BLaER1 treated with 17β-estradiol and CSF1 and Interleukin-3, amounts not matched to agents 10 nM and 100 nM (cell line): ENCODE results near the gene MAN1C1.
"Not testable (repeated sequence)": the region's sequence is repeated elsewhere in the genome, so short reads cannot be mapped to it uniquely, and the experiment has no call there.

Experiments used
- H3K27ac ChIP-seq, 11 experiments: shearing (Covaris generic); formaldehyde crosslinking; 2 replicates each; pipeline ENCODE4 v1.8.1; 2022
- H3K27me3 ChIP-seq, 11 experiments: shearing (Covaris generic); formaldehyde crosslinking; 2 replicates each; pipeline ENCODE4 v1.8.1; 2022
- H3K36me3 ChIP-seq, 11 experiments: shearing (Covaris generic); formaldehyde crosslinking; 2 replicates each; pipeline ENCODE4 v1.8.1; 2022
- H3K4me1 ChIP-seq, 10 experiments: shearing (Covaris generic); formaldehyde crosslinking; 2 replicates each; pipeline ENCODE4 v1.8.1; 2022
- H3K4me2 ChIP-seq, 11 experiments: shearing (Covaris generic); formaldehyde crosslinking; 2 replicates each; pipeline ENCODE4 v1.8.1; 2022
- H3K4me3 ChIP-seq, 10 experiments: shearing (Covaris generic); formaldehyde crosslinking; 2 replicates each; pipeline ENCODE4 v1.8.1; 2022
- H3K9ac ChIP-seq, 11 experiments: shearing (Covaris generic); formaldehyde crosslinking; 2 replicates each; pipeline ENCODE4 v1.8.1; 2022
- H3K9me3 ChIP-seq, 11 experiments: shearing (Covaris generic); formaldehyde crosslinking; replicated peaks in 1 of 11; 2 replicates each; pipeline ENCODE4 v1.8.1; 2022
- H4K20me1 ChIP-seq, 11 experiments: shearing (Covaris generic); formaldehyde crosslinking; 2 replicates each; pipeline ENCODE4 v1.8.1; 2022
- Cebpa-rat ChIP-seq, 11 experiments: shearing (Covaris generic); IDR thresholded peaks; 2 replicates each; pipeline ENCODE4 v1.8.1; 2022

MAN1C1 gene

GRCh38 chr1:25657883-25658760, 41.5 kb downstream of the MAN1C1 start:
- Histone ChIP-seq H3K36me3 (no peaks in the 10 kb centered on the region), H3K9me3 (no peaks in the 10 kb centered on the region), H3K4me2 (peak overlapping the region; percentile 31 to 95 (median 84))

DNA sequence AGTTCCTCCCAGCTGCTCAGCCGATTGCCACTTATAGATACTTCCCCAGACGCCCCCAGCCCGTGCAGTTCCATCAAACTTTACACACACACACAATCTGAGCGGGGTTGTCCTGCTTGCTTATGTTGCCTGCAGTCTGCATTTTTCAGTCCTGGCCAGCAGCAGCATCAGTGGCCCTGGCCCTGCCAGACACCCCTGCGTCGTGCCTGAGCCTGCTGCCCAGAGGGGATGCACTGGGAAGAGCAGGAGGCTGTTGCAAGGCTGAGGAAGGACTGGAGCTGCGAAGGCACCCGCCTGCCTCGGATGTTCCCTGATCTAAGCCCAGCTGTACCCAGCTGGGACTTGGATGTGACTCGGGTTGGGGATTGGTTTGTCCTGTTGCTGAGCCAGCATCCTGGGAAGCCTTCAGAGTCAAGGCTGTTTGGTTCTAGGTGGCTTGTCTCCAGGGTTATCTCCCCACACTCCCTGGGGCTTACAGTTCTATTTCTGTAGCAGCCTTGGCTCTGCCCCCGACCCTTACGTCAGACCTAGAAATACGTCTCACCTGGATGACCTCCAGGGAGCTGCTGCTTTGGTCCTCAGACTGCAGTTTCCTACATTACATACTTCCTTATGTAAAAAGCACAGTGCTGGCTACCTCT, 42.3 kb downstream of the MAN1C1 start:
- Histone ChIP-seq H3K4me3 (no peak overlapping the region), H4K20me1 (peaks cover 0 to 33% (median 0%) of the 10 kb centered on the region in 11 experiments; a peak in 8 of 22 replicates), H3K27ac (peak overlapping the region in 3 of 11 experiments; percentile 67 to 76 (median 74); a peak in 2 of 22 replicates), H3K9me3 (no peaks in the 10 kb centered on the region), H3K27me3 (peaks cover 0 to 22% (median 4%) of the 10 kb centered on the region in 11 experiments; a peak in 10 of 22 replicates), H3K4me1 (peaks cover 25 to 92% (median 70%) of the 10 kb centered on the region in 10 experiments), H3K36me3 (no peaks in the 10 kb centered on the region), H3K4me2 (peak overlapping the region; percentile 31 to 95 (median 84); a peak in 19 of 22 replicates), H3K9ac (peak overlapping the region in 3 of 11 experiments; percentile 24 to 58 (median 54); a peak in 3 of 22 replicates)
- TF ChIP-seq Cebpa-rat (IDR thresholded peaks at IDR 0.05): no peak

More at GRCh38 chr1:25657883-25658760, 41.5 kb downstream of the MAN1C1 start:
- peaks cover 31 to 92% (median 70%) of the 10 kb centered on the region in 10 experiments for H3K4me1 ChIP-seq
- peak overlapping the region in 5 of 11 experiments; percentile 22 to 76 (median 67); a peak in 10 of 22 replicates for H3K27ac ChIP-seq
- peak overlapping the region in 4 of 11 experiments; percentile 16 to 58 (median 39); a peak in 5 of 22 replicates for H3K9ac ChIP-seq
- peaks cover 0 to 41% (median 0%) of the 10 kb centered on the region in 11 experiments; a peak in 8 of 22 replicates for H4K20me1 ChIP-seq
- H3K4me3 ChIP-seq: peak overlapping the region in 3 of 10 experiments; percentile 4 to 14 (median 5); a peak in 2 of 20 replicates
- peaks cover 0 to 29% (median 4%) of the 10 kb centered on the region in 11 experiments; a peak in 10 of 22 replicates for H3K27me3 ChIP-seq
- TF ChIP-seq Cebpa-rat (IDR thresholded peaks at IDR 0.05): no peak

DNA sequence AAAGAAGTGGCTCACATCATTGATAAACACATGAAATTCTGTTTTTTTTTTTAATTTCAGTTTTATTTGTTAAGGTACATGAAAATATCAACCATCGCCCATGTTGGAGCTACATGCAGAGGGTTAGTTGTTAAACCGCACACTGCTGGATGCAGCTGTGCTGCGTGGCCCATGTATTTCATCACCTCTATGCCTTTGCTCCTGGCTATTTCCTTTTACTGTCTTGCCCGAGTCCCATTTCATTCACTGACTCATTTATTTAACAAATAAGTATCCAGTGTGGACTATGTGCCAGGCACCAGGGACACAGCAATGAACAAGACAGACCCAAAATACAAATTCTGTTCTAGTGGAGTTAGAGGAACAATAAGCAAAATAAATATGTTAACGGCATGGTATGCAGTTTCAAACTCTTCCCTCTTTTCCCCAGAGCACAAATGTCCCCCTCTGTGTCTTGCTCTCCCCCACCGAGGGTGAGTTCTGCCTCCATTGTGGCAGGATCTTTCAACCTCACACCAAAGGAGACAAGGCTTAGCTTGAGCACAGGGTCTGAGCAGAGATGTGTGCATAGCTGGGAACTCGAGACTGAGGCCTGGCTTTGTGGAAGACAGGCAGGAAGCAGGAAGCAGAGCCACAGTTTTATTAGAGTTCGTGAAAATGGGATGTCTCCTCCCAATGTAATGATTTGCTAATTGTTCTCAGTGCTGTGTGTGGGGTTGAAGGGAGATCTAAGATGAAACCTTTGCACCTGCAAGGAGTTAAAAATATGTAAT, 44.6 kb downstream of the MAN1C1 start:
- Histone ChIP-seq H4K20me1 (peaks cover 0 to 23% (median 5%) of the 10 kb centered on the region in 11 experiments; a peak in 8 of 22 replicates), H3K9ac (no peak overlapping the region)

DNA sequence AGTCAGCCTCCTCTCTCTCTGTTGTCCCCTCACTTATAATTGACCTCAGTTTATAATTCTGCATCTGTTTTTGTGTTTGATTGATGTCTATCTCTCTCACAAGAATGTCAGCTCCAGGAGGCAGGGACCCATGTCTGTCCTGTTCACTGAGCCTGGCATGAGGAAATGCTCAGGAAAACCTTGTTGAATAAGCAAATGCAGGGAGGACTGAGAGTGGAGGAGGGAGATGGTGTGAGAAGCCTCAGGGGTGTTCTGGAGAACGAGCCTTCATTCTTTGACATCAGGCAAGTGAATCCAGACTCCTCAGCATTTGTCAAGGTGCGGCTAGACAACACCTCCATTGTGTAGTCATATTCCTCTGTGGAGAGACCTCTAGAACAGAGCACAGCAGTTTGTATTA, 45.5 kb downstream of the MAN1C1 start:
- no peaks in the 10 kb centered on the region for H3K9me3 ChIP-seq
- no peak overlapping the region for H3K27ac ChIP-seq
- no peak for TF ChIP-seq Cebpa-rat (IDR thresholded peaks at IDR 0.05)
- peak overlapping the region in 6 of 11 experiments; percentile 40 to 63 (median 50); a peak in 11 of 22 replicates for H3K4me2 ChIP-seq
- H3K36me3 ChIP-seq: no peaks in the 10 kb centered on the region
- peaks cover 0 to 23% (median 5%) of the 10 kb centered on the region in 11 experiments; a peak in 8 of 22 replicates for H4K20me1 ChIP-seq
- H3K4me3 ChIP-seq: no peak overlapping the region
- H3K27me3 ChIP-seq: peaks cover 0 to 5% (median 0%) of the 10 kb centered on the region in 11 experiments; a peak in 1 of 22 replicates
- peaks cover 22 to 78% (median 62%) of the 10 kb centered on the region in 10 experiments for H3K4me1 ChIP-seq
- no peak overlapping the region for H3K9ac ChIP-seq

More for the DNA sequence above, 44.6 kb downstream of the MAN1C1 start:
- peaks cover 0 to 5% (median 0%) of the 10 kb centered on the region in 11 experiments; a peak in 1 of 22 replicates for H3K27me3 ChIP-seq
- peak overlapping the region in 10 of 11 experiments; percentile 4 to 63 (median 46); a peak in 19 of 22 replicates for H3K4me2 ChIP-seq
- H3K4me3 ChIP-seq: no peak overlapping the region
- no peaks in the 10 kb centered on the region for H3K9me3 ChIP-seq
- H3K27ac ChIP-seq: 0 out of 22 replicates have a peak overlapping the region, but pooled peaks of 1 of the 11 experiments have one; percentile 8
- TF ChIP-seq Cebpa-rat (IDR thresholded peaks at IDR 0.05): no peak
- H3K36me3 ChIP-seq: no peaks in the 10 kb centered on the region
- peaks cover 25 to 82% (median 70%) of the 10 kb centered on the region in 10 experiments for H3K4me1 ChIP-seq

- not testable (repeated sequence) for H3K27ac ChIP-seq, H3K36me3 ChIP-seq, H3K9ac ChIP-seq, H3K4me3 ChIP-seq, H3K9me3 ChIP-seq, H3K27me3 ChIP-seq
- H3K4me2 ChIP-seq: peak overlapping the region in 9 of 11 experiments; percentile 33 to 90 (median 70); a peak in 15 of 22 replicates
- peaks cover 0 to 14% (median 0%) of the 10 kb centered on the region in 11 experiments; a peak in 6 of 22 replicates for H4K20me1 ChIP-seq
- peaks cover 14 to 70% (median 53%) of the 10 kb centered on the region in 10 experiments; a peak in 19 of 20 replicates for H3K4me1 ChIP-seq
Observed at GRCh38 chr1:25662959-25663358, 46.4 kb downstream of the MAN1C1 start.

- Histone ChIP-seq H3K9ac (no peak overlapping the region), H3K9me3 (no peaks in the 10 kb centered on the region), H3K36me3 (no peaks in the 10 kb centered on the region), H3K4me1 (peaks cover 6 to 61% (median 42%) of the 10 kb centered on the region in 10 experiments; a peak in 17 of 20 replicates), H3K27me3 (no peaks in the 10 kb centered on the region), H4K20me1 (peaks cover 0 to 10% (median 0%) of the 10 kb centered on the region in 11 experiments; a peak in 1 of 22 replicates), H3K4me3 (no peak overlapping the region), H3K4me2 (peak overlapping the region in 9 of 11 experiments; percentile 33 to 90 (median 70); a peak in 17 of 22 replicates), H3K27ac (no peak overlapping the region)
- no peak for TF ChIP-seq Cebpa-rat (IDR thresholded peaks at IDR 0.05)
Observed at GRCh38 chr1:25664357-25665199, 48.0 kb downstream of the MAN1C1 start.

DNA sequence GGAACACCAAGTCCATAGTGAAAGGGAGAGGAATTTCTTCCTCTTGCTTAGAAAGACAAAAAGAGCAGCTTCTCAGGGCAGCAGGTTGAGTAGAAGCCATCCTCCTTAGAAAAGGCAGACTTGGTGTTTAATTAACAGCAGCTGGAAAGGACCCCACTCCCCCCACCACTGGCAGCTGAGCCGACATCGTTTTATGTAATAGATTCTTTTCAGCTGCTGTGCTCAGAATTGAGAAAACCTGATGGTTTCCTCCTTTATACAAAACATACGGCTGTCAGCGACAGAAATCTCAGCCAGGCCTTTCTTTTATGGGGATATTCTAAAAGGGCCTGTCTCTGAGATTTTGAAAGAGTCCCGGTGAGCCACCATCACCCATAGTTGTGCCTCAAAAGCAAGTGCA, 49.9 kb downstream of the MAN1C1 start:
- H3K4me3 ChIP-seq: no peak overlapping the region
- H3K27me3 ChIP-seq: no peaks in the 10 kb centered on the region
- H3K9me3 ChIP-seq: no peaks in the 10 kb centered on the region
- H3K9ac ChIP-seq: no peak overlapping the region
- peaks cover 0 to 10% (median 0%) of the 10 kb centered on the region in 11 experiments; a peak in 1 of 22 replicates for H4K20me1 ChIP-seq
- no peaks in the 10 kb centered on the region for H3K36me3 ChIP-seq
- TF ChIP-seq Cebpa-rat (IDR thresholded peaks at IDR 0.05): no peak
- H3K4me2 ChIP-seq: no peak overlapping the region
- peaks cover under 1 to 45% (median 30%) of the 10 kb centered on the region in 10 experiments; a peak in 17 of 20 replicates for H3K4me1 ChIP-seq
- H3K27ac ChIP-seq: no peak overlapping the region
